ENCODE data around the gene GNB1. TPM values are rescaled to one million over a fixed set of nuclear protein-coding genes. Genes with fewer than 3 reads are reported as not detected.
A peak's percentile ranks its signal among the peaks of the same experiment; 100 is the strongest.

GNB1 gene
- total and polyA plus RNA-seq, 9 of the 15 experiments (the other 6 are each of a cell fraction or from before 2014, with no cell fraction given), result 34.3 to 388 (median 114) TPM

DNA sequence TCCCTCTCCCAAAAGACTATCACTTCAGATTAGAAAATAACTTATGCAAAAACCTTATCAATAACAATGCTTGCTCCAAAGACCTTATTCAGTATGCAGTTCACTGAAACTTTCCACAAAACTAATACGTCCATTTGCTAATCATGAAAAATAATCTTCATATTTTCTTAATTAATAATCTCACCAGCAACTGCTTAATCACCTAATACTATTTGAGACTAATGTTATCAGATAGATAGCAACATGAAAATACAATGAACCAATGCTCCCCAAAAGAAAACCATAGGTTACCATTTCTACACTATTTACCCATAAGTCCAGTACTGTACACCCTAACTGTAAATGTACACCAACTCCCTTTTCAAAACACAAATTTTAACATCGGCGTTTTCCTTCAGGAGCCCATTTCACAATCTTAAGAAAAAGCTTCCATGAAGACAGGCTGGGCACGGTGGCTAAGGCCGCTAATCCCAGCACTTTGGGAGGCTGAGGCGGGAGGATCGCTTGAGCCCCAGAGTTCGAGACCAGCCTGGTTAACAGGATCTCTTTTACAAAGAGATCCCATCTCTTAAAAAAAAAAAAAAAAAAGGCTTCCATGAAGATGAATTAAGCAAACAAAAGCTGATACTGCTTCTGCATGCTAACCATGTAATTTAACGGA lies 1.7 kb downstream of the GNB1 start (continued):
- TF ChIP-seq, protein P1, sequence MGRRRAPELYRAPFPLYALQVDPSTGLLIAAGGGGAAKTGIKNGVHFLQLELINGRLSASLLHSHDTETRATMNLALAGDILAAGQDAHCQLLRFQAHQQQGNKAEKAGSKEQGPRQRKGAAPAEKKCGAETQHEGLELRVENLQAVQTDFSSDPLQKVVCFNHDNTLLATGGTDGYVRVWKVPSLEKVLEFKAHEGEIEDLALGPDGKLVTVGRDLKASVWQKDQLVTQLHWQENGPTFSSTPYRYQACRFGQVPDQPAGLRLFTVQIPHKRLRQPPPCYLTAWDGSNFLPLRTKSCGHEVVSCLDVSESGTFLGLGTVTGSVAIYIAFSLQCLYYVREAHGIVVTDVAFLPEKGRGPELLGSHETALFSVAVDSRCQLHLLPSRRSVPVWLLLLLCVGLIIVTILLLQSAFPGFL (CRISPR knock-in tag; IDR thresholded peaks at IDR 0.05), result no peak
- no peak for TF ChIP-seq GTF2A2 (tag; IDR thresholded peaks at IDR 0.05)
- TF ChIP-seq LCOR (CRISPR knock-in tag; IDR thresholded peaks at IDR 0.05), result no peak
- TF ChIP-seq HES1 (IDR thresholded peaks at IDR 0.05; ENCODE audit: low read depth), result no peak
- TF ChIP-seq ZNF121 (CRISPR knock-in tag; conservative IDR thresholded peaks at IDR 0.05), result no peak
- TF ChIP-seq SAP30 (IDR thresholded peaks at IDR 0.05; ENCODE audit: borderline replicate concordance, insufficient read depth, low read depth, low read length, poor library complexity, severe bottlenecking), result no peak
- no peak for TF ChIP-seq RBFOX2 (IDR thresholded peaks at IDR 0.05; ENCODE audit: low read depth, low read length)
- no peak for TF ChIP-seq TBL1XR1 (IDR thresholded peaks at IDR 0.05; ENCODE audit: low read length in 2 of 2)
- TF ChIP-seq NONO (IDR thresholded peaks at IDR 0.05; ENCODE audit: low read depth in 2 of 2, low read length in 1 of 2), result no peak
- no peak for TF ChIP-seq CTBP1 (IDR thresholded peaks at IDR 0.05; ENCODE audit: borderline replicate concordance)
- TF ChIP-seq CCNT2 (IDR thresholded peaks at IDR 0.05; ENCODE audit: borderline replicate concordance, extremely low read depth, insufficient read length, low read depth, low read length), result no peak
- TF ChIP-seq ZNF384 (IDR thresholded peaks at IDR 0.05; ENCODE audit: low read depth, low read length), result peak; percentile 68
- no peak for TF ChIP-seq HMG20A (CRISPR knock-in tag; conservative IDR thresholded peaks at IDR 0.05)
- TF ChIP-seq NR3C1 (CRISPR knock-in tag; IDR thresholded peaks at IDR 0.05), result no peak
- 0 out of 2 replicates have a peak, but pooled peaks have one; percentile 6 for TF ChIP-seq FOXP1 (CRISPR knock-in tag; IDR thresholded peaks at IDR 0.05)
- TF ChIP-seq ZNF175 (CRISPR knock-in tag; IDR thresholded peaks at IDR 0.05; ENCODE audit: low read depth), result no peak
- no peak for TF ChIP-seq NFE2L1 (tag; IDR thresholded peaks at IDR 0.05; ENCODE audit: borderline replicate concordance, low read depth)
- TF ChIP-seq RBM17 (IDR thresholded peaks at IDR 0.05; ENCODE audit: borderline replicate concordance, low read depth, low read length), result no peak
- peak; percentile 88 for TF ChIP-seq BCOR (IDR thresholded peaks at IDR 0.05)
- no peak for TF ChIP-seq U2AF1 (optimal IDR thresholded peaks at IDR 0.05; ENCODE audit: low read depth, low read length)
- no peak for TF ChIP-seq ZEB2 (IDR thresholded peaks at IDR 0.05)
- no peak for TF ChIP-seq HOXB6 (CRISPR knock-in tag; IDR thresholded peaks at IDR 0.05; ENCODE audit: borderline replicate concordance)
- no peak for TF ChIP-seq HBP1 (CRISPR knock-in tag; IDR thresholded peaks at IDR 0.05)
- no peak for TF ChIP-seq KDM4B (IDR thresholded peaks at IDR 0.05; ENCODE audit: borderline replicate concordance in 2 of 2, low read depth in 1 of 2)
- no peak for TF ChIP-seq CBFB (CRISPR knock-in tag; IDR thresholded peaks at IDR 0.05)
